ENCODE results near the gene RUNX1. TPM values are rescaled to one million over a fixed set of nuclear protein-coding genes. Genes with fewer than 3 reads are reported as not detected.

RUNX1 gene
- total RNA-seq, 4 donors from 2014 or later = 2.9 to 18.7 (median 7.7) TPM

DNA sequence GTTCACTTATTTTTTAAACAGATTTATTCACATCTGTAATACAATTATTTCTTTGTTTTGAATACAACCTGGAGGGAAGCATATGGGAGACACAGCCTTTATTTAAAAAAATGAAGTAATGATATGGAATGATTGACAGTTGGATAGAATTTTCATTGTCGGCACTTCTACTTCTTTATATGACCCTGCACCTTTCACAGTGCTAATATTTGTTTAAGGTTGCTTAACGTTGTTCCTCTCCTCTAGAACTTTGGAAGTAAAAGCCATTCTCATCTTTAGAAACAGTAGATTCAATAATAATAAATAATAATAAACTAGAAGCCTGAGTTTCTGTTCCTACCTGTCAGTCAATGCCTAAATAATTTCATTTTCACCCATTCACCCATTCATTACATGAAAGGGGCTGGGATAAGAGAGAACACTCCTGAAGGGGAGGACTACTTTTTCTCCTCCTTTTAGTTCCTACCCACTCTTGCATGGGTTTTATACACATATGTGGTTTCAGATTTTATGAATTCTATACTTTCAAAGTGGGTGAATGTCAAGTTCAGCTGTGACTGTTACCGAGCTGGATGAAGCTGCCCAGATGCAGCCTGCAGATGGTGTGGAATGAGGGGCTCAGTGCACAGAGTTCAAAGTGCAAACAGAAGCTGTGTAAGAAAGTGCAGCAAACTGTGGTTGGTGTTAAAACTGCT lies 9.4 kb downstream of the RUNX1 start:
- Histone ChIP-seq H3K27ac (no peak overlapping the region), H3K27me3 (no peaks in the 10 kb centered on the region), H3K4me1 (no peaks in the 10 kb centered on the region), H3K9me3 (no peaks in the 10 kb centered on the region), H3K36me3 (no peaks in the 10 kb centered on the region), H3K4me3 (replicated peaks in 1 of 3) (no peak overlapping the region)
- 68 to 70% methylated on average over 3 of the region's 3 CpGs for WGBS, 2 donors
- TF ChIP-seq POLR2A (IDR thresholded peaks at IDR 0.05) = no peak
- TF ChIP-seq, protein P1, sequence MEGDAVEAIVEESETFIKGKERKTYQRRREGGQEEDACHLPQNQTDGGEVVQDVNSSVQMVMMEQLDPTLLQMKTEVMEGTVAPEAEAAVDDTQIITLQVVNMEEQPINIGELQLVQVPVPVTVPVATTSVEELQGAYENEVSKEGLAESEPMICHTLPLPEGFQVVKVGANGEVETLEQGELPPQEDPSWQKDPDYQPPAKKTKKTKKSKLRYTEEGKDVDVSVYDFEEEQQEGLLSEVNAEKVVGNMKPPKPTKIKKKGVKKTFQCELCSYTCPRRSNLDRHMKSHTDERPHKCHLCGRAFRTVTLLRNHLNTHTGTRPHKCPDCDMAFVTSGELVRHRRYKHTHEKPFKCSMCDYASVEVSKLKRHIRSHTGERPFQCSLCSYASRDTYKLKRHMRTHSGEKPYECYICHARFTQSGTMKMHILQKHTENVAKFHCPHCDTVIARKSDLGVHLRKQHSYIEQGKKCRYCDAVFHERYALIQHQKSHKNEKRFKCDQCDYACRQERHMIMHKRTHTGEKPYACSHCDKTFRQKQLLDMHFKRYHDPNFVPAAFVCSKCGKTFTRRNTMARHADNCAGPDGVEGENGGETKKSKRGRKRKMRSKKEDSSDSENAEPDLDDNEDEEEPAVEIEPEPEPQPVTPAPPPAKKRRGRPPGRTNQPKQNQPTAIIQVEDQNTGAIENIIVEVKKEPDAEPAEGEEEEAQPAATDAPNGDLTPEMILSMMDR (IDR thresholded peaks at IDR 0.05) = no peak
- intact Hi-C loops (cut with DNase I) = no loop called here
- no peak for DNase-seq

DNA sequence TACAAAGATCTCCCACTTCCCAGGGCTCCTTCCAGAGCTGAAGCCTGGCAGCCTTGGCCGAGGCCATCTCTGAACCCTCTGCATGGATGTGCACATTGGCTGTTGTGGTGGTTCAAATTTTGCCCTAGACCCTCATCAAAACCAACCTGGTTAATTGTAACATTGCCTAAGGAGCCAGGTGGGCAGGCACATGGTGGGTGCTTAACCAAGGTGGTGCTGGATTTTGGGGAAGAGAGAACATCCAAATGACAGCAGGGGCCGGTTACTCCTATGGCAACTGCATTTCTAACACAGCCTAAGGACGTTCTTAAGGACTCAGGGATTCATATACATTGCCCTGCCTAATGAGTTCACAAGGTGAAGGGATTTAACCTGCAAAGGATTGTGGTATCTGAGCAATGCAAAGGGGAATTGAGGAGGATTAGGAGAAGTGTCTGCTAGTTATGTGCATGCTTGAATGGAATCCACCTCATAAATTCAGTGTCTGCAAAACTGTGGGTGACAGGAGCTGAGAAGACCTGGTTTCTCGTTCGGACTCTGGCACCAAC lies 10.3 kb downstream of the RUNX1 start:
- 81 to 91% methylated on average over 5 of the region's 5 CpGs for WGBS, 2 donors
- intact Hi-C loops (cut with DNase I) = no loop called here
- Histone ChIP-seq H3K27me3 (no peaks in the 10 kb centered on the region), H3K4me1 (no peaks in the 10 kb centered on the region), H3K9me3 (no peaks in the 10 kb centered on the region), H3K36me3 (no peaks in the 10 kb centered on the region), H3K27ac (no peak overlapping the region), H3K4me3 (replicated peaks in 1 of 3) (no peak overlapping the region)
- TF ChIP-seq, protein P1 (IDR thresholded peaks at IDR 0.05) = no peak
- TF ChIP-seq POLR2A (IDR thresholded peaks at IDR 0.05) = no peak
- no peak for DNase-seq

DNA sequence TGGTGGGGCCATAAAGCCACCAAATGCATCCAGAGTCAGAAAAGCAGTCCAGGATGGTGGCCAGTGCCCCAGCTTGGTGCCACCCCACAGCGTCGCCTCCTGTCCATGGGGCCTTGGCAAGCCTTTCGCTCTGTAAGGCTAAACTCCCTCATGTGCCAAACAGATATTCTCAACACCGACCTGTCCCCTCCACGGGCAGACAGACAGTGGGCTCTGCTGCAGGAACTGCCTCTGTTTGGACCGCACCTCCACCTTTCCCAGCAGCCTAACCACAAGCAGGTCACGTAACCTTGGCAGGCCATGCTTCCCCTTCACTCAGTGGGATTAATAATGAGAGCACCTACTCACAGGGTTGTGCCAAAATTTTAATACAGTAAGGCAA lies 11.7 kb downstream of the RUNX1 start:
- Histone ChIP-seq H3K4me3 (replicated peaks in 1 of 3) (no peak overlapping the region), H3K27ac (no peak overlapping the region), H3K27me3 (no peaks in the 10 kb centered on the region), H3K36me3 (no peaks in the 10 kb centered on the region), H3K4me1 (no peaks in the 10 kb centered on the region), H3K9me3 (no peaks in the 10 kb centered on the region)
- no peak for DNase-seq
- TF ChIP-seq, protein P1 (IDR thresholded peaks at IDR 0.05) = no peak
- TF ChIP-seq POLR2A (IDR thresholded peaks at IDR 0.05) = no peak
- intact Hi-C loops (cut with DNase I) = no loop called here
- 86 to 87% methylated on average over 5 to 7 of the region's 7 CpGs for WGBS, 2 donors

DNA sequence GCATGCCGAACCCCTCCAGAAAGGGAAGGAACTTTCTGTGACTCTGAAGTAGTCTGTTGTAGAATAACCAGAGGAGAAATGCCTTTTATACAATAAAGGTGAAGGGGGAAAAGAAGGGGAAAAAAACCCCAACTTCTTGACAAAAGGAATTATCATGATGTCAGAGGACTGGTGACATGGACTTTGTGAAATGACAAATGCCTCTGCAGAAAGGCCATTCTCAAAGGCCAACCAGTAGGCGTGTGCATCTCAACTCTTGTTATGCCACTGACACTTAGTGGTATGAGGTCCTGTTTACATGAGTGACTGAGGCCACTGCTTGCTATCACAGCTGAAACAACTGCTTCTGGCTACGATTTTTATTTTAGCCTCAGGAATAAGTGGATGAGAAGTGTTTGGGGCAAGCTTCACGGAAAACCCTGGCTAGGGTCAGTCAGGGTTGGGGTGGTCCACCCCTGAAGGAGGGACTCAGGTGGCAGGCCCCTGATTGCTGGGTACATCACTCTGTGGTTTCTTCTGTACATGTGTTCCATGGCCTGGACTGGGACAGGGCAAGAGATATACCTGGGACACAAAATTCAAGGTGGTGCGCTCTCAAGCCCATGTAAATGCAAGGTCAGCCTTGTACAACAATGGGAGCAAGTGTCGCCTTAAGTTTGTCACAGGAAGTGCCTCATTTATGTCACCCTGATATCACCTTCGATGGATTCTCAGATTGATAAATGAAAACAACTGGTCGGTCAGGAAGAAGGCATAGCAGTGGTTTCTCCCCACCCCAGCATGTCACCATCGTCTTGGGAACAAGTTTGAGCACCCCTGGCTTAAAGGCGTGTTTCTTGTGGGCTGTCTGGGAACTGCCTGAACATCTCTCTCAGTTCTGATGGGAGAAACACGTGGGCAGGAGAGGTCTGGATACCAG lies 12.4 kb downstream of the RUNX1 start:
- Histone ChIP-seq H3K9me3 (no peaks in the 10 kb centered on the region), H3K27ac (no peak overlapping the region), H3K4me1 (no peaks in the 10 kb centered on the region), H3K36me3 (no peaks in the 10 kb centered on the region), H3K27me3 (no peaks in the 10 kb centered on the region), H3K4me3 (replicated peaks in 1 of 3) (no peak overlapping the region)
- DNase-seq = no peak
- intact Hi-C loops (cut with DNase I) = no loop called here
- 66 to 69% methylated on average over 11 of the region's 11 CpGs for WGBS, 2 donors
- TF ChIP-seq POLR2A (IDR thresholded peaks at IDR 0.05) = no peak
- TF ChIP-seq, protein P1 (IDR thresholded peaks at IDR 0.05) = no peak
